ENCODE data around the gene MRPL38.
A peak's percentile ranks its signal among the peaks of the same experiment; 100 is the strongest.
"Not testable (repeated sequence)": the region's sequence is repeated elsewhere in the genome, so short reads cannot be mapped to it uniquely, and the experiment has no call there.

Gene MRPL38

GRCh38 chr17:75864887-75865286 is 39.8 kb downstream of the MRPL38 start:
- peaks cover 26% of the 10 kb centered on the region for H3K4me1 ChIP-seq (ENCODE audit: insufficient read depth, low read length)
- not testable (repeated sequence) for H3K4me3 ChIP-seq (ENCODE audit: low read depth in 1 of 2, low read length in 2 of 2); H2AFZ ChIP-seq (ENCODE audit: low read depth, low read length); H3K36me3 ChIP-seq (ENCODE audit: insufficient read depth, low read length); H3K9me3 ChIP-seq (ENCODE audit: insufficient read depth, low read length, severe bottlenecking); H3K79me2 ChIP-seq (ENCODE audit: insufficient read depth, low read length); H3K27me3 ChIP-seq (ENCODE audit: insufficient read depth, low read length, poor library complexity); H4K20me1 ChIP-seq (ENCODE audit: insufficient read depth, low read length)
- peak overlapping the region; percentile 54 for H3K4me2 ChIP-seq (ENCODE audit: insufficient read depth, low read length)
- peak overlapping the region; percentile 32 for H3K9ac ChIP-seq (ENCODE audit: low read depth, low read length)
- peak overlapping the region; percentile 70 for H3K27ac ChIP-seq (ENCODE audit: low read length)
- DNase-seq = peak; percentile 32
- ATAC-seq (ENCODE audit: insufficient read depth, low read depth) = peak; percentile 20

- DNase-seq (peak; percentile 90), ATAC-seq (ENCODE audit: insufficient read depth, low read depth) (peak; percentile 93)
- Histone ChIP-seq H3K4me1 (ENCODE audit: insufficient read depth, low read length) (peaks cover 26% of the 10 kb centered on the region), H3K4me2 (ENCODE audit: insufficient read depth, low read length) (peak overlapping the region; percentile 54), H3K4me3 (ENCODE audit: low read depth in 1 of 2, low read length in 2 of 2) (peak overlapping the region in 1 of 2 experiments; percentile 28; a peak in 1 of 4 replicates), H3K79me2 (ENCODE audit: insufficient read depth, low read length) (no peaks in the 10 kb centered on the region), H4K20me1 (ENCODE audit: insufficient read depth, low read length) (no peaks in the 10 kb centered on the region), H2AFZ (ENCODE audit: low read depth, low read length) (no peak overlapping the region), H3K9ac (ENCODE audit: low read depth, low read length) (peak overlapping the region; percentile 32; the same call in 1 of the 2 replicates), H3K27me3 (ENCODE audit: insufficient read depth, low read length, poor library complexity) (no peaks in the 10 kb centered on the region), H3K36me3 (ENCODE audit: insufficient read depth, low read length) (no peaks in the 10 kb centered on the region), H3K9me3 (ENCODE audit: insufficient read depth, low read length, severe bottlenecking) (no peaks in the 10 kb centered on the region), H3K27ac (ENCODE audit: low read length) (peak overlapping the region; percentile 78)
- TF ChIP-seq CTCF (IDR thresholded peaks at IDR 0.05; ENCODE audit: borderline replicate concordance, extremely low read depth, low read length, poor library complexity, severe bottlenecking) (peak; percentile 31), EZH2 (IDR thresholded peaks at IDR 0.05; ENCODE audit: borderline replicate concordance, low read depth, low read length, severe bottlenecking) (no peak)
Observed at GRCh38 chr17:75864448-75864871, 40.2 kb downstream of the MRPL38 start.

- Histone ChIP-seq H3K79me2 (ENCODE audit: insufficient read depth, low read length) (no peaks in the 10 kb centered on the region), H2AFZ (ENCODE audit: low read depth, low read length) (no peak overlapping the region), H3K27ac (ENCODE audit: low read length) (no peak overlapping the region), H3K9ac (ENCODE audit: low read depth, low read length) (no peak overlapping the region), H3K36me3 (ENCODE audit: insufficient read depth, low read length) (no peaks in the 10 kb centered on the region), H3K4me3 (ENCODE audit: low read depth in 1 of 2, low read length in 2 of 2) (no peak overlapping the region), H3K4me1 (ENCODE audit: insufficient read depth, low read length) (peaks cover 26% of the 10 kb centered on the region), H3K27me3 (ENCODE audit: insufficient read depth, low read length, poor library complexity) (no peaks in the 10 kb centered on the region), H3K9me3 (ENCODE audit: insufficient read depth, low read length, severe bottlenecking) (no peaks in the 10 kb centered on the region), H4K20me1 (ENCODE audit: insufficient read depth, low read length) (no peaks in the 10 kb centered on the region), H3K4me2 (ENCODE audit: insufficient read depth, low read length) (no peak overlapping the region)
- TF ChIP-seq EZH2 (IDR thresholded peaks at IDR 0.05; ENCODE audit: borderline replicate concordance, low read depth, low read length, severe bottlenecking) = no peak
- no peak for TF ChIP-seq CTCF (IDR thresholded peaks at IDR 0.05; ENCODE audit: borderline replicate concordance, extremely low read depth, low read length, poor library complexity, severe bottlenecking)
- no peak for ATAC-seq (ENCODE audit: insufficient read depth, low read depth)
- DNase-seq = no peak
Observed at GRCh38 chr17:75861927-75862317, 42.8 kb downstream of the MRPL38 start.

GRCh38 chr17:75859358-75859757 is 45.3 kb downstream of the MRPL38 start:
- not testable (repeated sequence) for H3K4me3 ChIP-seq (ENCODE audit: low read depth in 1 of 2, low read length in 2 of 2); ATAC-seq (ENCODE audit: insufficient read depth, low read depth); H3K27me3 ChIP-seq (ENCODE audit: insufficient read depth, low read length, poor library complexity); DNase-seq; H2AFZ ChIP-seq (ENCODE audit: low read depth, low read length); H3K9ac ChIP-seq (ENCODE audit: low read depth, low read length); H3K4me2 ChIP-seq (ENCODE audit: insufficient read depth, low read length); H3K9me3 ChIP-seq (ENCODE audit: insufficient read depth, low read length, severe bottlenecking); H3K27ac ChIP-seq (ENCODE audit: low read length); H3K36me3 ChIP-seq (ENCODE audit: insufficient read depth, low read length); H4K20me1 ChIP-seq (ENCODE audit: insufficient read depth, low read length)
- H3K4me1 ChIP-seq (ENCODE audit: insufficient read depth, low read length) = peaks cover 25% of the 10 kb centered on the region
- peaks cover 13% of the 10 kb centered on the region for H3K79me2 ChIP-seq (ENCODE audit: insufficient read depth, low read length)

All from DND-41 (cell line).